ENCODE data around the gene WDR13.
A peak's percentile ranks its signal among the peaks of the same experiment; 100 is the strongest.

The WDR13 gene

GRCh38 chrX:48590203-48591103 lies 6.8 kb upstream of the WDR13 start:
- in situ Hi-C loops (cut with MboI; ENCODE audit: low pct_unique_long_range_greater_than_20kb, low sequenced_read_pairs): no loop called here

GRCh38 chrX:48591255-48591791 lies 6.0 kb upstream of the WDR13 start:
- in situ Hi-C loops (cut with MboI; ENCODE audit: low pct_unique_long_range_greater_than_20kb, low sequenced_read_pairs): no loop called here
- no peak for DNase-seq

More at GRCh38 chrX:48590203-48591103, 6.8 kb upstream of the WDR13 start:
- DNase-seq: no peak

- DNase-seq: no peak
- in situ Hi-C loops (cut with MboI; ENCODE audit: low pct_unique_long_range_greater_than_20kb, low sequenced_read_pairs): no loop called here
These were observed 4.3 kb upstream of the WDR13 start for GRCh38 chrX:48592971-48593370.

GRCh38 chrX:48595929-48596328 lies 1.4 kb upstream of the WDR13 start:
- DNase-seq: no peak
- in situ Hi-C loops (cut with MboI; ENCODE audit: low pct_unique_long_range_greater_than_20kb, low sequenced_read_pairs): no loop called here

- no peak for DNase-seq
- in situ Hi-C loops (cut with MboI; ENCODE audit: low pct_unique_long_range_greater_than_20kb, low sequenced_read_pairs): no loop called here
These were observed 1.3 kb downstream of the WDR13 start for GRCh38 chrX:48598614-48599013.

GRCh38 chrX:48599341-48599740 lies 2.0 kb downstream of the WDR13 start:
- in situ Hi-C loops (cut with MboI; ENCODE audit: low pct_unique_long_range_greater_than_20kb, low sequenced_read_pairs): no loop called here

GRCh38 chrX:48600226-48600625 lies 2.9 kb downstream of the WDR13 start:
- in situ Hi-C loops (cut with MboI; ENCODE audit: low pct_unique_long_range_greater_than_20kb, low sequenced_read_pairs): no loop called here
- no peak for DNase-seq

More at GRCh38 chrX:48599341-48599740, 2.0 kb downstream of the WDR13 start:
- DNase-seq: no peak

- in situ Hi-C loops (cut with MboI; ENCODE audit: low pct_unique_long_range_greater_than_20kb, low sequenced_read_pairs): no loop called here
- DNase-seq: no peak
These were observed 4.6 kb downstream of the WDR13 start for GRCh38 chrX:48601741-48602394.

GRCh38 chrX:48604701-48605100 lies 7.4 kb downstream of the WDR13 start:
- in situ Hi-C loops (cut with MboI; ENCODE audit: low pct_unique_long_range_greater_than_20kb, low sequenced_read_pairs): no loop called here
- no peak for DNase-seq

GRCh38 chrX:48606091-48606490 lies 8.8 kb downstream of the WDR13 start:
- DNase-seq: no peak
- in situ Hi-C loops (cut with MboI; ENCODE audit: low pct_unique_long_range_greater_than_20kb, low sequenced_read_pairs): no loop called here

GRCh38 chrX:48611703-48612102 lies 14.4 kb downstream of the WDR13 start:
- DNase-seq: no peak
- in situ Hi-C loops (cut with MboI; ENCODE audit: low pct_unique_long_range_greater_than_20kb, low sequenced_read_pairs): no loop called here

GRCh38 chrX:48613502-48614160 lies 16.3 kb downstream of the WDR13 start:
- no peak for DNase-seq
- in situ Hi-C loops (cut with MboI; ENCODE audit: low pct_unique_long_range_greater_than_20kb, low sequenced_read_pairs): no loop called here

GRCh38 chrX:48616576-48616975 lies 19.3 kb downstream of the WDR13 start:
- DNase-seq: peak; percentile 74

GRCh38 chrX:48617542-48618340 lies 20.4 kb downstream of the WDR13 start:
- peak; percentile 39 for DNase-seq
- in situ Hi-C loops (cut with MboI; ENCODE audit: low pct_unique_long_range_greater_than_20kb, low sequenced_read_pairs): no loop called here

More at GRCh38 chrX:48616576-48616975, 19.3 kb downstream of the WDR13 start:
- in situ Hi-C loops (cut with MboI; ENCODE audit: low pct_unique_long_range_greater_than_20kb, low sequenced_read_pairs): no loop called here

GRCh38 chrX:48626401-48627298 lies 29.4 kb downstream of the WDR13 start:
- DNase-seq: no peak
- in situ Hi-C loops (cut with MboI; ENCODE audit: low pct_unique_long_range_greater_than_20kb, low sequenced_read_pairs): no loop called here

- peak; percentile 99 for DNase-seq
- in situ Hi-C loops (cut with MboI; ENCODE audit: low pct_unique_long_range_greater_than_20kb, low sequenced_read_pairs): no loop called here
These were observed 34.2 kb downstream of the WDR13 start for GRCh38 chrX:48631376-48632090.

- in situ Hi-C loops (cut with MboI; ENCODE audit: low pct_unique_long_range_greater_than_20kb, low sequenced_read_pairs): no loop called here
These were observed 34.9 kb downstream of the WDR13 start for GRCh38 chrX:48632207-48632606.

More at GRCh38 chrX:48632207-48632606, 34.9 kb downstream of the WDR13 start:
- no peak for DNase-seq

All from KBM-7 (cell line).